Loucy (cell line): ENCODE measurements around the gene SEPTIN7.

ENCODE experiments used
- CTCF ChIP-seq: fragments of 200-600 bp; sonication (generic); conservative IDR thresholded peaks from 2 replicates; pipeline ENCODE4 v1.5.1; 2014; ENCODE audit warnings: mild to moderate bottlenecking, antibody characterized with exemption, low read length
- EZH2phosphoT487 ChIP-seq: fragments of 200-600 bp; IDR thresholded peaks from 2 replicates; pipeline ENCODE4 v1.6.1; 2018; ENCODE audit warnings: antibody characterized with exemption, mild to moderate bottlenecking, moderate library complexity, borderline replicate concordance

DNA sequence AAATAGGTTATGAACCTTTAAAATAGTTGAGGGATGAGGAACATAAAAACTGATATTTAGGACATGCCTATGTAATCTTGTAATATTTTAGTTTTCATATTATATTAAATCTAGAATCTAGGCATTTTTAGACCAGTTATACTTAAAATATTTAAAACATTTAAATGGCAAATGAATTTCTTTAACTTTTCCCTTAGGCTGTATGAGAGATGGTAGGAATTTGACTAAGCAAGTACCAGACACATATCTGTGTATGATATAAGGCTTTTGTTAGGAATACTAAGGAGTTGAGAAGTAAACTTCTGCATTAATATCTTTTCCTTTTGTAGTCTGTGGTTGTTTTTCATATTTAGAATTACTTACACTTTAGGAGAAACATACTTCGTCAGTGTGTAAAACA lies 25.1 kb downstream of the SEPTIN7 start:
- TF ChIP-seq CTCF (no peak), EZH2phosphoT487 (no peak)
